CD4-positive, alpha-beta T cell treated with Interleukin-10 for 1 hour (primary cell): Measurements from ENCODE around the gene CCN2.

Experiments
- DNase-seq: peaks from one replicate; pipeline ENCODE4 v3.0.0-alpha.2; 2020

The CCN2 gene

GRCh38 chr6:131963063-131963462, 11.9 kb upstream of the CCN2 start:
- no peak for DNase-seq

GRCh38 chr6:131960371-131961133, 9.4 kb upstream of the CCN2 start:
- DNase-seq, result no peak

GRCh38 chr6:131958542-131959470, 7.6 kb upstream of the CCN2 start:
- DNase-seq, result no peak

- DNase-seq, result no peak
These were observed 6.9 kb upstream of the CCN2 start for GRCh38 chr6:131958095-131958494.

- no peak for DNase-seq
These were observed 4.7 kb upstream of the CCN2 start for GRCh38 chr6:131955876-131956275.

GRCh38 chr6:131955192-131955591, 4.0 kb upstream of the CCN2 start:
- DNase-seq, result no peak

- no peak for DNase-seq
These were observed 3.6 kb upstream of the CCN2 start for GRCh38 chr6:131954775-131955107.

- no peak for DNase-seq
These were observed 3.0 kb upstream of the CCN2 start for GRCh38 chr6:131954059-131954774.

- DNase-seq, result no peak
These were observed 1.8 kb upstream of the CCN2 start for GRCh38 chr6:131952886-131953509.

- no peak for DNase-seq
These were observed 531 bp upstream of the CCN2 start for GRCh38 chr6:131951576-131952230.

GRCh38 chr6:131949909-131950766, 1.0 kb downstream of the CCN2 start:
- no peak for DNase-seq

- DNase-seq, result no peak
These were observed 1.6 kb downstream of the CCN2 start for GRCh38 chr6:131949620-131949908.

- DNase-seq, result no peak
These were observed 2.2 kb downstream of the CCN2 start for GRCh38 chr6:131948692-131949619.

- DNase-seq, result no peak
These were observed 3.0 kb downstream of the CCN2 start for GRCh38 chr6:131947986-131948661.

GRCh38 chr6:131946992-131947955, 3.9 kb downstream of the CCN2 start:
- DNase-seq, result no peak

- DNase-seq, result no peak
These were observed 4.7 kb downstream of the CCN2 start for GRCh38 chr6:131946404-131946991.

GRCh38 chr6:131945971-131946370, 5.2 kb downstream of the CCN2 start:
- no peak for DNase-seq
